ENCODE results near the gene TSPAN9. TPM values are rescaled to one million over a fixed set of nuclear protein-coding genes. Genes with fewer than 3 reads are reported as not detected.

TSPAN9 gene
- total RNA-seq, 1 experiment from 2014 or later, result 35.5 TPM

GRCh38 chr12:3164454-3165077 is 87.4 kb downstream of the TSPAN9 start:
- H3K36me3 ChIP-seq (ENCODE audit: insufficient read depth, low read length, poor library complexity, severe bottlenecking), result no peaks in the 10 kb centered on the region
- ChIA-PET CTCF (no interaction called here), POLR2A (ENCODE audit: low non-redundant PET) (no interaction called here)
- intact Hi-C loops (cut with micrococcal nuclease; ENCODE audit: unreplicated experiment), result no loop called here
- no peak overlapping the region for H3K27ac ChIP-seq (ENCODE audit: low read depth, low read length, poor library complexity, severe bottlenecking)
- no peak overlapping the region for H3K4me3 ChIP-seq (ENCODE audit: low read depth, low read length, poor library complexity, severe bottlenecking)
- DNase-seq (ENCODE audit: low spot score), result no peak
- H3K27me3 ChIP-seq (replicated peaks; ENCODE audit: insufficient read depth, low read depth, low read length, poor library complexity), result no peaks in the 10 kb centered on the region
- no TSS peak for BruUV-seq (replicated peaks)
- H3K9me3 ChIP-seq (ENCODE audit: low read depth, low read length, poor library complexity, severe bottlenecking), result peaks cover 4% of the 10 kb centered on the region
- peaks cover 31% of the 10 kb centered on the region for H3K4me1 ChIP-seq (ENCODE audit: insufficient read depth, low read length, poor library complexity, severe bottlenecking)
- TF ChIP-seq, protein P1, sequence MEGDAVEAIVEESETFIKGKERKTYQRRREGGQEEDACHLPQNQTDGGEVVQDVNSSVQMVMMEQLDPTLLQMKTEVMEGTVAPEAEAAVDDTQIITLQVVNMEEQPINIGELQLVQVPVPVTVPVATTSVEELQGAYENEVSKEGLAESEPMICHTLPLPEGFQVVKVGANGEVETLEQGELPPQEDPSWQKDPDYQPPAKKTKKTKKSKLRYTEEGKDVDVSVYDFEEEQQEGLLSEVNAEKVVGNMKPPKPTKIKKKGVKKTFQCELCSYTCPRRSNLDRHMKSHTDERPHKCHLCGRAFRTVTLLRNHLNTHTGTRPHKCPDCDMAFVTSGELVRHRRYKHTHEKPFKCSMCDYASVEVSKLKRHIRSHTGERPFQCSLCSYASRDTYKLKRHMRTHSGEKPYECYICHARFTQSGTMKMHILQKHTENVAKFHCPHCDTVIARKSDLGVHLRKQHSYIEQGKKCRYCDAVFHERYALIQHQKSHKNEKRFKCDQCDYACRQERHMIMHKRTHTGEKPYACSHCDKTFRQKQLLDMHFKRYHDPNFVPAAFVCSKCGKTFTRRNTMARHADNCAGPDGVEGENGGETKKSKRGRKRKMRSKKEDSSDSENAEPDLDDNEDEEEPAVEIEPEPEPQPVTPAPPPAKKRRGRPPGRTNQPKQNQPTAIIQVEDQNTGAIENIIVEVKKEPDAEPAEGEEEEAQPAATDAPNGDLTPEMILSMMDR (conservative IDR thresholded peaks at IDR 0.05; ENCODE audit: low read depth, low read length), result no peak
- TF ChIP-seq EZH2 (IDR thresholded peaks at IDR 0.05; ENCODE audit: borderline replicate concordance, low read depth, low read length, poor library complexity, severe bottlenecking), result no peak

- Histone ChIP-seq H3K4me3 (ENCODE audit: low read depth, low read length, poor library complexity, severe bottlenecking) (no peak overlapping the region), H3K27ac (ENCODE audit: low read depth, low read length, poor library complexity, severe bottlenecking) (no peak overlapping the region), H3K27me3 (replicated peaks; ENCODE audit: insufficient read depth, low read depth, low read length, poor library complexity) (no peaks in the 10 kb centered on the region), H3K9me3 (ENCODE audit: low read depth, low read length, poor library complexity, severe bottlenecking) (peaks cover 4% of the 10 kb centered on the region), H3K36me3 (ENCODE audit: insufficient read depth, low read length, poor library complexity, severe bottlenecking) (no peaks in the 10 kb centered on the region), H3K4me1 (ENCODE audit: insufficient read depth, low read length, poor library complexity, severe bottlenecking) (peaks cover 32% of the 10 kb centered on the region)
- ChIA-PET POLR2A (ENCODE audit: low non-redundant PET) (no interaction called here), CTCF (no interaction called here)
- intact Hi-C loops (cut with micrococcal nuclease; ENCODE audit: unreplicated experiment), result no loop called here
- no TSS peak for BruUV-seq (replicated peaks)
- TF ChIP-seq EZH2 (IDR thresholded peaks at IDR 0.05; ENCODE audit: borderline replicate concordance, low read depth, low read length, poor library complexity, severe bottlenecking), result no peak
- TF ChIP-seq, protein P1 (conservative IDR thresholded peaks at IDR 0.05; ENCODE audit: low read depth, low read length), result no peak
- peak; percentile 52 for DNase-seq (ENCODE audit: low spot score)
Measured at GRCh38 chr12:3165078-3165980, 88.2 kb downstream of the TSPAN9 start.

DNA sequence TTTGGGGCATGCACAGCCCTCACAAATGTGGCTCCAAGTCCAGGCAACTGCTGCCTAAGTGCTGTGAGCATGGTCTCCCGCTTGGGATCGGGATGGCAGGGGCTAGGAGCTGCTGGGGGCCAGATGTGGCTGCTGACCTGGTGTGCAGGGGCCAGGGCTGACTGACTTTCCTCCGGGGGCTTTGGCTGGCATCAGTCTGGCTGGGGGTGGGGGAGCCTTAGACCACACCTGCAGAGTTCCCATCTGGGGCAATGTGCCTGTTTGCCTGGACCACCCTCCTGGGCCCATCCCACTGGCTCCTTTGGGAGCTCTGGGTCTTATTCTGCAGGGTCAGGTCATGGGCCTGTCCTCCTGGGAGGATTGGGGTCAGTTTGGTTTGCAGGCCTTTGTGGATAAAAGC is 90.5 kb downstream of the TSPAN9 start:
- H3K4me1 ChIP-seq (ENCODE audit: insufficient read depth, low read length, poor library complexity, severe bottlenecking), result peaks cover 35% of the 10 kb centered on the region
- CTCF ChIA-PET, result interaction anchor here (1.1 kb wide), 1 partner anchor 30 kb away, joined by 3 read pairs; no protein-coding TSS in a partner anchor
- no peaks in the 10 kb centered on the region for H3K27me3 ChIP-seq (replicated peaks; ENCODE audit: insufficient read depth, low read depth, low read length, poor library complexity)
- no TSS peak for BruUV-seq (replicated peaks)
- H3K36me3 ChIP-seq (ENCODE audit: insufficient read depth, low read length, poor library complexity, severe bottlenecking), result no peaks in the 10 kb centered on the region
- no peaks in the 10 kb centered on the region for H3K9me3 ChIP-seq (ENCODE audit: low read depth, low read length, poor library complexity, severe bottlenecking)
- POLR2A ChIA-PET (ENCODE audit: low non-redundant PET), result no interaction called here
- no peak overlapping the region for H3K4me3 ChIP-seq (ENCODE audit: low read depth, low read length, poor library complexity, severe bottlenecking)
- TF ChIP-seq EZH2 (IDR thresholded peaks at IDR 0.05; ENCODE audit: borderline replicate concordance, low read depth, low read length, poor library complexity, severe bottlenecking), result no peak
- TF ChIP-seq, protein P1 (conservative IDR thresholded peaks at IDR 0.05; ENCODE audit: low read depth, low read length), result no peak
- intact Hi-C loops (cut with micrococcal nuclease; ENCODE audit: unreplicated experiment), result no loop called here
- no peak overlapping the region for H3K27ac ChIP-seq (ENCODE audit: low read depth, low read length, poor library complexity, severe bottlenecking)
- no peak for DNase-seq (ENCODE audit: low spot score)
